Esophagus squamous epithelium (tissue), 4 donors: ENCODE data around the gene AGBL1.

Source experiments
- POLR2A ChIP-seq, 4 donors: fragments of 450-650 bp; IDR thresholded peaks; one replicate each; pipeline ENCODE4 v1.6.1; 2017; ENCODE audit warnings: antibody characterized with exemption in 4 of 4, mild to moderate bottlenecking in 4 of 4, moderate library complexity in 3 of 4
- TF ChIP-seq, protein P1 (sequence below), 6 experiments: fragments of 450-650 bp in 4 of 6; fragments of 200-600 bp in 2 of 6; sonication (generic) in 2 of 6; IDR thresholded peaks; one replicate each; pipeline ENCODE4 v1.5.1; 2016 to 2019; ENCODE audit warnings: antibody characterized with exemption in 6 of 6, mild to moderate bottlenecking in 4 of 6, moderate library complexity in 4 of 6

DNA sequence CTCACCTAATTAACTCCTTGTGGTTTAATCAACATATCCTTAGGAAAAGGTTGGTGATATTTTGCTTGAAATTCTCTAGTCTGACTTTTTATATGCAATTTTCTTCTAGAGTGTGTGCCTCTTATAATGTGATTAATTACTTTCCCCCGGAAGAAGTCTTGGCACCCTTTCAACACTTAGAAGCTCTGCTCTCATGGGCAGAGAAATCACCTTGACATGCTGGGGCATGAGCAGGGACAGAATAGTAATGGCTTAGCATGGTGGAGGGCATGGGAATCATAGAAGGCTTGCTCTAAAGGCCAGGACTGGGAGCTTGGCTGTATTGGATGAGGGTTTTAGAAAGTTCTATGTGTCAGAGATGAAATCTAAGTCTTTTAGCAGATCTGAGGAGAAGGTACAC is 293.5 kb downstream of the AGBL1 start:
- TF ChIP-seq, protein P1, sequence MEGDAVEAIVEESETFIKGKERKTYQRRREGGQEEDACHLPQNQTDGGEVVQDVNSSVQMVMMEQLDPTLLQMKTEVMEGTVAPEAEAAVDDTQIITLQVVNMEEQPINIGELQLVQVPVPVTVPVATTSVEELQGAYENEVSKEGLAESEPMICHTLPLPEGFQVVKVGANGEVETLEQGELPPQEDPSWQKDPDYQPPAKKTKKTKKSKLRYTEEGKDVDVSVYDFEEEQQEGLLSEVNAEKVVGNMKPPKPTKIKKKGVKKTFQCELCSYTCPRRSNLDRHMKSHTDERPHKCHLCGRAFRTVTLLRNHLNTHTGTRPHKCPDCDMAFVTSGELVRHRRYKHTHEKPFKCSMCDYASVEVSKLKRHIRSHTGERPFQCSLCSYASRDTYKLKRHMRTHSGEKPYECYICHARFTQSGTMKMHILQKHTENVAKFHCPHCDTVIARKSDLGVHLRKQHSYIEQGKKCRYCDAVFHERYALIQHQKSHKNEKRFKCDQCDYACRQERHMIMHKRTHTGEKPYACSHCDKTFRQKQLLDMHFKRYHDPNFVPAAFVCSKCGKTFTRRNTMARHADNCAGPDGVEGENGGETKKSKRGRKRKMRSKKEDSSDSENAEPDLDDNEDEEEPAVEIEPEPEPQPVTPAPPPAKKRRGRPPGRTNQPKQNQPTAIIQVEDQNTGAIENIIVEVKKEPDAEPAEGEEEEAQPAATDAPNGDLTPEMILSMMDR (IDR thresholded peaks at IDR 0.05), result no peak
- no peak for TF ChIP-seq POLR2A (IDR thresholded peaks at IDR 0.05)
